Activated CD8-positive, alpha-beta T cell treated with anti-CD3 and anti-CD28 coated beads for 36 hours (primary cell): ENCODE results near the gene FBXL19. TPM values are rescaled to one million over a fixed set of nuclear protein-coding genes. Genes with fewer than 3 reads are reported as not detected.
"Not testable (repeated sequence)": the region's sequence is repeated elsewhere in the genome, so short reads cannot be mapped to it uniquely, and the experiment has no call there.

Experiments
- ATAC-seq: fragments of 200-7000 bp; cut with Tn5 transposase; one replicate; pipeline ENCODE4 v1.10.0; 2021; ENCODE audit warnings: mild to moderate bottlenecking, moderate library complexity
- CTCF ChIA-PET: fragments of 350-600 bp; sonication (Branson Sonifier 250); formaldehyde crosslinking; loops from one replicate; lab custom pipeline; 2021; ENCODE audit warnings: antibody characterized with exemption; lab: Charles Lee
- POLR2A ChIA-PET: fragments of 350-600 bp; sonication (Branson Sonifier 250); formaldehyde crosslinking; loops from one replicate; lab custom pipeline; 2021; ENCODE audit warnings: antibody characterized with exemption; lab: Charles Lee
- DNase-seq: peaks from one replicate; pipeline ENCODE4 v3.0.0-alpha.2; 2020
- H3K27ac Mint-ChIP-seq: one replicate; pipeline ENCODE4 v1.8.0; 2021; ENCODE audit warnings: mild to moderate bottlenecking, mixed read lengths
- H3K27me3 Mint-ChIP-seq: one replicate; pipeline ENCODE4 v1.8.0; 2021; ENCODE audit warnings: mixed read lengths
- H3K36me3 Mint-ChIP-seq: one replicate; pipeline ENCODE4 v1.8.0; 2021; ENCODE audit warnings: low read depth, mixed read lengths
- H3K4me1 Mint-ChIP-seq: one replicate; pipeline ENCODE4 v1.8.0; 2021; ENCODE audit warnings: low read depth, mixed read lengths
- H3K4me3 Mint-ChIP-seq: one replicate; pipeline ENCODE4 v1.8.0; 2021; ENCODE audit warnings: mild to moderate bottlenecking, moderate library complexity, mixed read lengths
- H3K9me3 Mint-ChIP-seq: one replicate; pipeline ENCODE4 v1.8.0; 2021; ENCODE audit warnings: mixed read lengths
- intact Hi-C: fragments of 100-400 bp; cut with micrococcal nuclease; formaldehyde crosslinking; loops from one replicate; pipeline ENCODE4 v1.10.0; 2022
- total RNA-seq, 2 experiments: library from RNA; stranded (reverse); gene quantifications; one replicate each; pipeline ENCODE4 v1.2.3, GENCODE V29; 2021
- TF ChIP-seq, protein P1 (sequence below): fragments of 200-600 bp; IDR thresholded peaks from one replicate; pipeline ENCODE4 v1.8.0; 2022; ENCODE audit warnings: antibody characterized with exemption, mild to moderate bottlenecking

FBXL19 gene
- total RNA-seq, 2 experiments from 2014 or later = 21.1 to 22.0 TPM

DNA sequence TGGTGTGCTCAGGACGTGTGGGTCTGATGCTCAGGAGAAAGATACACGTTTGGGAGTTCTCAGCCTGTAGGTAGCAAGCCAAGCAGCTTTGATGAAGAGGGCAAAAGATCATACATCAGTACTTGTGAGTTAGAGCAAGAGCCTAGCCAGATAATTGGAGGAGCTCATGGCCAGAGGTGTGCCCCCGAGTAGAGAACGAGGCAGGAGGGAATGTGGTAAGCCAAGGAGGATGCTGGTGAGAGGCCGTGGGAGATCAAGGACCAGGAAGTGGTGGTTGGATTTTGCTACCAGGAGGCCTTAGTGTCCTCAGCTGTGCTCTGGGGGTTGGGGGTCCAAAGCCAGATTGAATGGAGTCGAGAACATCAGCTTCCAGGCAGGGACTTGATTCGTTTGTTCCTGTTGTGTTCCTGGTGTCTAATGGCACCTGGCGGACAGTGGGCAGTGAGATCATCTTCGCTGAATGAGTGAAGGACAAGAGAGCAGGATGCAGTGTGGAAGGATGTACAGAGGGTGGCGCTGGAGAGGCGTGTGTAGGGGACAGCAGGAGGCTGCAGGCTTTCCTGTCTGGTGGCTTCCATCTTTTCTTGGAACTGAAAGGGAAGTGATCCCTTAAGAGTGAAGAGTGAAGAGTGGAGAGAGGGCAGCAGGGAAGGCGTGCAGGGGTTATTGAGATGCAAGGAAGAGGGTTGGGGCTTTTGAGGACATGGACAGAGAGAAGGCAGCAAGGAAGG is 11.6 kb downstream of the FBXL19 start:
- H3K9me3 Mint-ChIP-seq = no peaks in the 10 kb centered on the region
- TF ChIP-seq, protein P1, sequence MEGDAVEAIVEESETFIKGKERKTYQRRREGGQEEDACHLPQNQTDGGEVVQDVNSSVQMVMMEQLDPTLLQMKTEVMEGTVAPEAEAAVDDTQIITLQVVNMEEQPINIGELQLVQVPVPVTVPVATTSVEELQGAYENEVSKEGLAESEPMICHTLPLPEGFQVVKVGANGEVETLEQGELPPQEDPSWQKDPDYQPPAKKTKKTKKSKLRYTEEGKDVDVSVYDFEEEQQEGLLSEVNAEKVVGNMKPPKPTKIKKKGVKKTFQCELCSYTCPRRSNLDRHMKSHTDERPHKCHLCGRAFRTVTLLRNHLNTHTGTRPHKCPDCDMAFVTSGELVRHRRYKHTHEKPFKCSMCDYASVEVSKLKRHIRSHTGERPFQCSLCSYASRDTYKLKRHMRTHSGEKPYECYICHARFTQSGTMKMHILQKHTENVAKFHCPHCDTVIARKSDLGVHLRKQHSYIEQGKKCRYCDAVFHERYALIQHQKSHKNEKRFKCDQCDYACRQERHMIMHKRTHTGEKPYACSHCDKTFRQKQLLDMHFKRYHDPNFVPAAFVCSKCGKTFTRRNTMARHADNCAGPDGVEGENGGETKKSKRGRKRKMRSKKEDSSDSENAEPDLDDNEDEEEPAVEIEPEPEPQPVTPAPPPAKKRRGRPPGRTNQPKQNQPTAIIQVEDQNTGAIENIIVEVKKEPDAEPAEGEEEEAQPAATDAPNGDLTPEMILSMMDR = peak; percentile 69
- ChIA-PET CTCF (interaction anchor here (0.9 to 3.5 kb wide), 9 partner anchors 7 to 63 kb away, joined by 3 to 19 read pairs (median 8); partner anchors contain the start of gene ORAI3), POLR2A (interaction anchor here (0.6 to 2.5 kb wide), 5 partner anchors 9 to 300 kb away, joined by 3 to 7 read pairs (median 4); no protein-coding TSS in a partner anchor)
- no peak overlapping the region for H3K4me3 Mint-ChIP-seq
- peak overlapping the region; percentile 29 for H3K27ac Mint-ChIP-seq
- peak; percentile 97 for ATAC-seq
- no peaks in the 10 kb centered on the region for H3K27me3 Mint-ChIP-seq
- H3K4me1 Mint-ChIP-seq = peaks cover 16% of the 10 kb centered on the region
- DNase-seq = peak; percentile 72
- intact Hi-C loops = no loop called here
- peaks cover 9% of the 10 kb centered on the region for H3K36me3 Mint-ChIP-seq

DNA sequence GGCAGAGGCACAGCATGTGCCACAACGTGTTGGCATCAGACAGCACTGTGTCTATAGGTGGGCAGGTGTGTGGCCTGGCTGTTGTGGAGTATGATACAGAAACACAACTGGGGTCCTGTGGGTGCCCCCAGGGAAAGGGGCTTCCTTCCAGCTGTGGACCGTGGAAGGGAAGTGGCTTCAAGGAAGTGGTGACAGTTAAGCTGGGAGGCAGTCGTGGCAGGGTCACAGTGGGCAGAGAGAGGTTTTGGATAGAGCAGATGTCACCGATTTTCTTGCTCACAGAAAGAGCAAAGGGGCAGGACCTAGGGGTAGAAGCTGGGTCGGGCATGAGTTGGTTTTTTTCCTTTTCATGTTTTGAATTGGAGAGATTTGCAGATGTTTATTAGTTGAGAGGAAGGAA is 14.3 kb downstream of the FBXL19 start:
- POLR2A ChIA-PET = interaction anchor here (0.7 kb wide), 1 partner anchor 38 kb away, joined by 4 read pairs; no protein-coding TSS in a partner anchor
- H3K4me3 Mint-ChIP-seq = no peak overlapping the region

DNA sequence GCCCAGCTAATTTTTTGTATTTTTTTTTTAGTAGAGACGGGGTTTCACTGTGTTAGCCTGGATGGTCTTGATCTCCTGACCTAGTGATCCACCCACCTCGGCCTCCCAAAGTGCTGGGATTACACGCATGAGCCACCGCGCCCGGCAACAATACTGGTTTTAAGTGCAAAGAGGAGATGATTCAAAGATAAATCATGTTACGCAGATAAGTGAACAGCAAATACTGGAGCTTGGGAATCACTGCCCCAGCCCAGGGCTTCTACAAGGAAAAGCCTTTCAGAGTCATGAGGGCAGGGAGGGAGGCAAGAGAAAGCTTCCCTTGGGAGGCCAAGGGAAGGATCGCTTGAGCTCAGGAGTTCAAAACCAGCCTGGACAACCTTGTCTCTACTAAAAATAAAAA is 16.2 kb downstream of the FBXL19 start:
- ChIA-PET POLR2A (interaction anchor here (0.6 to 0.7 kb wide), 2 partner anchors 14 to 30 kb away, joined by 3 read pairs; no protein-coding TSS in a partner anchor), CTCF (interaction anchor here (0.7 to 5.9 kb wide), 3 partner anchors 14 to 38 kb away, joined by 3 to 50 read pairs (median 4); no protein-coding TSS in a partner anchor)
- H3K27me3 Mint-ChIP-seq, ATAC-seq, H3K9me3 Mint-ChIP-seq, intact Hi-C loops, H3K4me3 Mint-ChIP-seq, H3K27ac Mint-ChIP-seq, DNase-seq: not testable (repeated sequence)
- Mint-ChIP-seq H3K4me1 (peaks cover 30% of the 10 kb centered on the region), H3K36me3 (peaks cover 13% of the 10 kb centered on the region)

More for the DNA sequence above, 14.3 kb downstream of the FBXL19 start:
- TF ChIP-seq, protein P1 = no peak
- Mint-ChIP-seq H3K36me3 (peaks cover 4% of the 10 kb centered on the region), H3K27me3 (no peaks in the 10 kb centered on the region), H3K27ac (no peak overlapping the region), H3K9me3 (no peaks in the 10 kb centered on the region), H3K4me1 (peaks cover 29% of the 10 kb centered on the region)
- intact Hi-C loops = no loop called here
- CTCF ChIA-PET = interaction anchor here (1.5 to 1.6 kb wide), 2 partner anchors 36 to 93 kb away, joined by 4 to 9 read pairs; no protein-coding TSS in a partner anchor
- no peak for DNase-seq
- ATAC-seq = no peak

DNA sequence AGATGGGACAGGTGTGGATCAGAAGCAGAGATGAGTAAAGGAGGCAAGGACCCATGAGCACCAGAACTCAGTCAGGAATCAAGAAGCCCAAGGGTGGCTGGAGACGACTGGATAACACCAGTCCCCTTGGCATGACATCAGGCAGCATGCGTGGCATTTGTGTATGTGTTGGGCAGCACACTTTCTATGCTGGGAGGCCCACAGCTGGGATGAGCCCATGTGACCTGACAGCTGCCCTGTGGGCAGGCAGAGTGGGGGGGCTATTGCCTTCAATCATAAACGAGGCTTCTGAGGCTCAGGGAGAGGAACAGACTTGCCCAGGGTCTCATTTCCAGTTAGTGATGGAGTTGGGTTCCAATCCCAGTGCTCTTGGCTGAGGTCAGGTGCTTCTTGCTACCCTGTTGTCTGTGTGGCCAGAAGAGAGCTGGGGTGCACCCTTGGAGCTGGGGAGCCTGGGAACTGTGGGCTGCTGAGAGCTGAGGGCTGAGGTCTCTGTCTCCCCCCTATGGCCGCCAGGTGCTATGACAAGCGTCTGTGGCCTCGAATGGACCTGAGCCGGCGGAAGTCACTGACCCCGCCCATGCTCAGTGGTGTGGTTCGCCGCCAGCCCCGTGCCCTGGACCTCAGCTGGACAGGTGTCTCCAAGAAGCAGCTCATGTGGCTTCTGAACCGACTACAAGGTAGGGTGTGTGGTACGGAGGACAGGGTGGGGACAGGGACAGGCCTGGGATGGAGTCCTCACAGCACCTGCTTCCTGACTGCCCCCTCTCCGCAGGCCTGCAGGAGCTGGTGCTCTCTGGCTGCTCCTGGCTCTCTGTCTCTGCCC is 18.4 kb downstream of the FBXL19 start:
- ChIA-PET CTCF (interaction anchor here (0.7 to 5.9 kb wide), 34 partner anchors 8 to 258 kb away, joined by 3 to 63 read pairs (median 4); partner anchors contain the start of genes FBXL19, HSD3B7, ORAI3 and PHKG2), POLR2A (interaction anchor here (0.6 to 1.4 kb wide), 6 partner anchors 9 to 179 kb away, joined by 3 to 4 read pairs (median 3); partner anchors contain the start of gene RNF40)
- Mint-ChIP-seq H3K9me3 (no peaks in the 10 kb centered on the region), H3K27ac (no peak overlapping the region), H3K27me3 (no peaks in the 10 kb centered on the region), H3K4me1 (peaks cover 22% of the 10 kb centered on the region), H3K4me3 (peak overlapping the region; percentile 33), H3K36me3 (peaks cover 18% of the 10 kb centered on the region)
- DNase-seq (peak; percentile 80), ATAC-seq (peak; percentile 98)
- TF ChIP-seq, protein P1 = peak; percentile 91
- intact Hi-C loops = no loop called here

DNA sequence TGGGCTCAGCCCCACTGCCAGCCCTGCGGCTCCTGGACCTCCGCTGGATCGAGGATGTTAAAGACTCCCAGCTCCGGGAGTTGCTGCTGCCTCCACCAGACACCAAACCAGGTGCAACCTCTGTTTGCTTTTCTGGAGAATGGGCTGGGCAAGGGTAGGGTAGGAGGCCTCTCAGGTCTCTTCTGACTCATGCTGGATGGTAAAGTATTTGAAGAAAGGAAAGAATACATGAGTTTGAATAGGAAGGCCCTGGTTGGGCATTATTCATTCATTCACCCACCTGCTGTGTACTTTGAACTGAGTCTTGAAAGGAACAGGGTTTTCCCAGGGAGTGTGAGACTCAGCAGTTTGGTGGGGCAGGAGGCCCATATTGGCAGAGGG is 19.0 kb downstream of the FBXL19 start:
- Mint-ChIP-seq H3K4me3 (peak overlapping the region; percentile 2), H3K27ac (peak overlapping the region; percentile 18), H3K27me3 (no peaks in the 10 kb centered on the region), H3K9me3 (no peaks in the 10 kb centered on the region), H3K4me1 (peaks cover 21% of the 10 kb centered on the region), H3K36me3 (peaks cover 18% of the 10 kb centered on the region)
- TF ChIP-seq, protein P1 = no peak
- CTCF ChIA-PET = interaction anchor here (0.7 to 5.9 kb wide), 31 partner anchors 8 to 259 kb away, joined by 3 to 63 read pairs (median 5); partner anchors contain the start of genes FBXL19, HSD3B7, ORAI3 and PHKG2
- ATAC-seq = peak; percentile 11
- intact Hi-C loops = no loop called here
- no peak for DNase-seq
- POLR2A ChIA-PET = interaction anchor here (0.6 to 1.4 kb wide), 6 partner anchors 8 to 180 kb away, joined by 3 to 4 read pairs (median 3); partner anchors contain the start of gene RNF40
